CD4-positive, alpha-beta T cell treated with Interleukin-15 for 4 hours (primary cell): ENCODE measurements around the gene SLC24A1.

ENCODE experiments used
- DNase-seq: peaks from one replicate; pipeline ENCODE4 v3.0.0-alpha.2; 2020; ENCODE audit warnings: low spot score

Gene SLC24A1

DNA sequence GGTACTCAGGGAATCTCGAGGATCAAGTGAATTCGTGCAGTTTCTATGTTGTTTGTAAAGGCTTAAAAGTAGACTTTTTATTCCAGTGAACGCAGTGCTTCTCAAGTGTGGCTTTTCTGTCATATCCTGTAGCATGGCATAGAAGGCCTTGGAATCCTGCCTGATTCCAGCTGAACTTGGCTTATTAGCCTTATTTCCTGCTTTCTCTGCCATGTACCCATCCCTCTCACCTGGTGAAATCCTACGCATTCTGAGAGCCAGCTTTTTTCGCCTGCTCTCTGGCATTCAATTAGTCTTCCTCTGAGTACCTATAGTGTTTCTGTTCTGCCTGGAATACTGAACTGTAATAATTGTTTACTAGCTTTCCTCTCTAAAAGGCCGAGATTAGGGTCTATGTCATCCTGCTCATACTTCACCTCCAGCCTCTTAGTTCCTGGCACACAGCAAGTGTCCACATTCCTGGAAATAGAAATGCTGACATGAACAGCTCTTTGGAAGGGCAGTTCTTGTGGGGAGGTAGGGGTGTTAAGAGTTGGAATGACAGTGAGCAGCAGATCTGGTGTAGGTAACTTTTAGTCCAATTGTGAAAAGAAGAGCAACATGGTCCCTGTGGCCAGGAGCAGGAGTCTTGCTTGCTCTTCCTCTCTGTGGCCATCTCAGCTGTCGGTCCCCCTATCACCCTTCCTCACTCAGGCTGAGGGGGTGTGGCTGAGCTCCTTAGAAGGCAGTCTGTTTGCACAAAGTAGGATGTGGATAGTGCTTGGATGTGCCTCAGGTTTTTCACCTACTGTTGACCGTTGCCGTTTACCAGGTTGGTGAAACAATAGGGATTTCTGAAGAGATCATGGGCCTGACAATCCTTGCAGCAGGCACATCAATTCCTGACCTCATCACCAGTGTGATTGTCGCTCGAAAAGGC, 30.4 kb downstream of the SLC24A1 start:
- no peak for DNase-seq

DNA sequence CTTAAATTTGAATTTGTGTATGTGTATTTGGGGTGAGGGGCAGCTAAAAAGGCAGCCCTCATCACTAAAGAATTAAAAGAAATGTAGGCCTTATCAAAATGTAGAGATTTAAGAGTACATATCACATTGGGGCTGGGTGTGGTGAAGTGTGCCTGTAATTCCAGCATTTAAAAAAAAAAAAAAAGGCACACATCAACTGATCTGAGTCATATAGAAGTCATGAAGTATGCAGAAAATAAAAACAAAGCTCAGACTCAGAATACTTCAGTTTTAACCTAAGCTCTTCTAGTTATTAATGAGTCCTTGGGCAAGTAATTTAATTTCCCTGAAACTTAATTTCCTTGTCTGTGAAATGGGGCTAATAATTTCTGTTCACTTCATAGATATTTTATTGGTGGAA, 31.6 kb downstream of the SLC24A1 start:
- DNase-seq = no peak

GRCh38 chr15:65653801-65654521, 32.2 kb downstream of the SLC24A1 start:
- DNase-seq = no peak

DNA sequence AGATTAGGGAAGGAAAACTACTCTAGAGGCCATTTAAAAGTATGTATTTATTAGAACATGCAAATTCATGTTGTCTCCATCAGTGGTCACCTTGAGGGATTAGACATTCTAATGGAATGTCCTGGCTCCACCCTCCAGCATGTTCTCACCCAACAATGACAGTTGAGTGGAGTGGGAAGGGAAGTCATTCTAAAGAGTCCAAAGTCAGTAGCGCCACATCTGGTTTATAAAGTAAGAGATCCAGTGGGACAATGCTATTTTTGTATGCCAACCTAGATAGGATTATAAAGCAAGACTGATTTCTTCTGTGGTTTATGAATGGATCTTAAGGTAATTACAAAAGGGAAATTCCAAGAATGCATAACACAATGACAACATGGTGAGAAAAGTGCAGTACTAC, 33.3 kb downstream of the SLC24A1 start:
- no peak for DNase-seq

GRCh38 chr15:65655457-65655856, 33.7 kb downstream of the SLC24A1 start:
- no peak for DNase-seq

- no peak for DNase-seq
These were observed 37.8 kb downstream of the SLC24A1 start for GRCh38 chr15:65659502-65660052.

DNA sequence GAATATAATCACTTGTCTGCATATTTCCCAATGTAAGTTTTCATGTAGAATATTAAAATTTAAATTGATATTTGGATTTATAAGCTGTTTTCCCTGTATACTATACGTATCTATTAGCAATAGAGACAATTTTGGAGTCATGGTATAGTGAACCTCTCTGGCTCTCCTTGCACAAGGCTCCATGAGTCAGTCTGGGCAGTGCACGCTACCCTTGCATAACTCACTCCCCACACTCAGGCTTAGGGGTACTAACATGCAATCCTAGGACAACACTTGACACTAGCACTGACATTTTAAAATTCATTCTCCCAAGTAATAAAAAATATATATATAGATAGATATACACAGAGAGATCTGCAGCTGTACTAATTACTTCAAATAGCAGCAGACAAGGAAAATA, 39.2 kb downstream of the SLC24A1 start:
- DNase-seq = no peak

DNA sequence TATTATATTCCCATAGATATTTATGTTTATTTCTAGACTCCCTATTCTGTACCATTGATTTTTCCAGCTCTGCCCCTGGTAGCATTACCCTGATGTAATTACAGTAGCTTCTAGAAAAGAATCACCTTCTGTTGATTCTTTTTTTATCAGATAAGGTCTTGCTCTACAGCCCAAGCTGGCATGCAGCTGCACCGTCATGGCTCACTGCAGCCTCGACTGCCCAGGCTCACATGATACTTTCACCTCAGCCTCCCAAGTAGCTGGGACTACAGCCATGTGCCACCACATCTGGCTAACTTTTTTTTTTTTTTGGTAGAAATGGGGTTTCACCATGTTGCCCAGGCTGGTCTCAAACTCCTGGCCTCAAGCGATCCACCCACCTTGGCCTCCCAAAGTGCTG, 41.8 kb downstream of the SLC24A1 start:
- DNase-seq = no peak

DNA sequence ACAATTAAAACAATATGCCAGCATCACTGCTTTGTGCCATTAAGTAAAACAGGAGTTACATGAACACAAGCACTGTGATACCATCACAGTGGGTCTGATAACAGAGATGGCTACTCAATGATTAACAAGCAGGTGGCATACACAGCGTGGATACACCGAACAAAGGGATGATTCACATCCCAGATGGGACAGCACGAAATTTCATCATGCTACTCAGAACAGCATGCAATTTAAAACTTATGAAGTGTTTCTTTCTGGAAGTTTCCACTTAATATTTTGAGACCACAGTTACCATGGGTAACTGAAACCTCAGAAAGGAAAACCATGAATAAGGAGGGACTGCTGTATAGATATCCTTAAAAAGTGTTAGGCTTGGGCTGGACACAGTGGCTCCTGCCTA, 44.5 kb downstream of the SLC24A1 start:
- no peak for DNase-seq

DNA sequence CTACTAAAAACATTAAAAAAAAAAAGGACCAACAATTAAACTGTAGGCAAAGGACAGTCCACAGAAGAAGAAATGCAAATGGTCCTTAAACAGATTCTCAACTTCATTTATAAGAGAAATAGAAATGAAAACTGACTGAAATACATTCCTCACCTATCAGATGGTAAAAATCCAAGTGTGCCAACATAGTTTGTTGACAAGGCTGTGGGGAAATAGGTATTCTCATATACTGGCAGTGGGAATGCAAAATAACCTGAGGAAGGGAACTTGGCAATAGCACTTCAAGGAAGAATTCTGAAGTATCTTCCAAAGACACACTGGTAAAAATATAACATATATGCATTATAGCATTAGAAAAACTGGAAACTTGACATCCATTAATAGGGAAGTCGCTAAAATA, 53.8 kb downstream of the SLC24A1 start:
- no peak for DNase-seq

DNA sequence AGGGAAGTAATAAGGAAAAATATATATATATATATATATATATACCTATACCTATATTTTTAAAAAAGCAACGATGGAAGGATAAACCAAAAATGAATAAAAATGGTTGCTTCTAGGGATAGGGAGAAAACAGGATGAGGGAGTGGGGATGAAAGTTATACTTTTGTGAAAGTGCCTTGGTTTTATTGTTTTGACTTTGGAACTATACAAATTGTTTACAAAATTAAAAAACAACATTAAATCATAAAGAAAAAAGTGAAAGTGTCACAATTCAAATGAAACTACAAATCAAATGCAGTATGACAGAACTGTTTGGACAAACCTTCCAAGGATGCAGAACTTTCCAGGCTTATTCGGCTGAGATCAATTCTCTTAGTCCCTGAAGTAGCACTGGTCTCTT, 54.4 kb downstream of the SLC24A1 start:
- DNase-seq = no peak

DNA sequence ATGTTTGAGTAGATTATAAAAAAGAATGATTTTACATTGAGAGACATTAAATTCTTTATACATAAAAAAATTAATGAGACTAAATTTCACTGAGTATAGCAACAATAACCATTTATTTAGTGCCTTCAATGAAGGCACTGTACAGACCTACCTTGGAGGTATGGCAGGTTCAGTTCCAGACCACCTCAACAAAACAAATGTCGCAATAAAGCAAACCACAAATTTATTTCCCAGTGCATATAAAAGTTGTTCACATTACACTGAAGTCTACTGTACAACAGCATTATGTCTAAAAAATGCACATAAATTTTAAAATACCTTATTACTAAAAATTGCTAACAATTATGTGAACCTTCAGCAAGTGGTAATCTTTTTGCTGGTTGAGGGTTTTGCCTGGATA, 58.8 kb downstream of the SLC24A1 start:
- DNase-seq = no peak

GRCh38 chr15:65682404-65682911, 60.7 kb downstream of the SLC24A1 start:
- DNase-seq = no peak

DNA sequence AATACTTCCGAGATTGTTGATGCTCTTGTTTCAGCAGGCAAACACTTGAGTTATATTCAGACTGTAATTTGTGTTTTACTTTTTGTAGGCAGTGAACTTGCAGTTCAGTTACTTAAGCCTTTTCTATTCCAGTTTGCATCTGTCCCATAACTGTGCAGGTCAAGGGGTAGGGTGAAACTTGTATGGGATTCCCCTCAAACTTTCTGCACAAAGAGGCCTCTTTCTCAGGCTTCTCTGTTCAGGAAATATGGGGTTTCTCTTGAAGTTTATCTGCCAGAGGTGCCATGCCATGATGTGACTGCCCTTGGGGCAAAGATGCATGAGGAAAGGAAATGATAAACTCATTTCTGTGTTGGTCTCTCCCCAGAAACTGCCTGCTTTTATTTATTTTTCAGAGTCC, 66.7 kb downstream of the SLC24A1 start:
- DNase-seq = no peak

DNA sequence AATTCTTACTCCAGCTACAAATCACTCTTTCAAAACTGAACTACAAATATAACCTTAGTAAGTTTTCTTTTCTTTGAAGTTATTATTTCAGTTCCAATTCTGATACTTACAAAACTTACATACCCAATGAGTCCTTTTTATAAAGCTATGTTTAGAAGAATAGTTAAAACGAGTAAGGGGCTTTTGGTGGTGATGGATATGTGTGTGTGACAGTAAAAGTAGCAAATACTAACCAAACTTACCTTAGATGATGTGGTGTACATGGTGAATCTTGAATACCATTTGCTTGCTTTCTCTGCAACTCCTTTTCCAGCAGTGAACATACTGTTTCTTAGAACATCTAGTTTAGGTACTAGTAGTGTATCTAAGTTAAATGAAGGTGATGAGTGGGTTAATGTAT, 68.4 kb downstream of the SLC24A1 start:
- no peak for DNase-seq

- no peak for DNase-seq
These were observed 69.0 kb downstream of the SLC24A1 start for GRCh38 chr15:65690778-65691177.

DNA sequence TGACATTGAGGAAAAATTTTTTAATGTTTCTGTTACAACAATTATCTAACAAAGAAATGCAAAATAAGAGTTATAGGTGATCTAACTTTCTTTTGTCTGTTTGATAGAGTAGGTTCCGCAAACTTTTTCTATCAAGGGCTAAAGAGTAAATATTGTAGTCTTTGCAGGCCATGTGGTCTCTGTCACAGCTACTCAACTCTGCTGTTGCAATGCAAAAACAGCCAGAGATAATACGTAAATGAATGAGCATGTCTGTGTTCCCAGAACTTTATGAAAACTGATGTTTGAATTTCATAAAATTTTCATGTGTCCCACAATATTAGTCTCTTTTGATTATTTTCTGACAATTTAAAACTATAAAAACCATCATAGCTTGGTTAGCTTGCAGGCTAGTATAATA, 73.3 kb downstream of the SLC24A1 start:
- DNase-seq = no peak
